GM23338 (cell line): ENCODE measurements around the gene MUC5B. TPM values are rescaled to one million over a fixed set of nuclear protein-coding genes. Genes with fewer than 3 reads are reported as not detected.

Experiments used
- ATAC-seq: fragments of 200-7000 bp; cut with Tn5 transposase; 3 replicates; pipeline ENCODE4 v1.9.1; 2020
- DNase-seq: peaks from one replicate; pipeline ENCODE4 v3.0.0-alpha.2; 2015; ENCODE audit warnings: low spot score
- H2AFZ ChIP-seq: fragments of 200-600 bp; sonication (generic); 2 replicates; pipeline ENCODE4 v1.8.0; 2016; ENCODE audit warnings: antibody characterized with exemption, mild to moderate bottlenecking, moderate library complexity
- H3F3A ChIP-seq: fragments of 200-600 bp; sonication (generic); replicated peaks from 2 replicates; pipeline ENCODE4 v1.8.0; 2017; ENCODE audit warnings: antibody characterized with exemption, mixed run types, low read depth
- H3K27ac ChIP-seq: fragments of 200-600 bp; sonication (generic); 2 replicates; pipeline ENCODE4 v1.6.1; 2016; ENCODE audit warnings: low read depth
- H3K27me3 ChIP-seq: fragments of 200-600 bp; sonication (generic); 2 replicates; pipeline ENCODE4 v1.8.0; 2016; ENCODE audit warnings: mild to moderate bottlenecking, mixed run types, moderate library complexity; ENCODE audit not compliant: insufficient read depth
- H3K36me3 ChIP-seq: fragments of 200-600 bp; sonication (generic); 2 replicates; pipeline ENCODE4 v1.8.0; 2016; ENCODE audit warnings: mild to moderate bottlenecking; ENCODE audit not compliant: insufficient read depth
- H3K4me1 ChIP-seq: fragments of 200-600 bp; sonication (generic); 2 replicates; pipeline ENCODE4 v1.8.0; 2016; ENCODE audit warnings: mild to moderate bottlenecking, moderate library complexity; ENCODE audit not compliant: insufficient read depth
- H3K4me2 ChIP-seq: fragments of 200-600 bp; sonication (generic); 2 replicates; pipeline ENCODE4 v1.7.1; 2017; ENCODE audit warnings: mixed run types
- H3K4me3 ChIP-seq: fragments of 200-600 bp; sonication (generic); 2 replicates; pipeline ENCODE4 v1.6.1; 2016; ENCODE audit warnings: mixed run types
- H3K79me2 ChIP-seq: fragments of 200-600 bp; sonication (generic); replicated peaks from 2 replicates; pipeline ENCODE4 v1.8.0; 2017; ENCODE audit warnings: mild to moderate bottlenecking; ENCODE audit not compliant: insufficient read depth
- H3K9me2 ChIP-seq: fragments of 200-600 bp; sonication (generic); 2 replicates; pipeline ENCODE4 v1.8.0; 2017; ENCODE audit not compliant: insufficient read depth
- H4K20me1 ChIP-seq: fragments of 200-600 bp; sonication (generic); replicated peaks from 2 replicates; pipeline ENCODE4 v1.8.0; 2017; ENCODE audit warnings: mild to moderate bottlenecking; ENCODE audit not compliant: insufficient read depth
- H3K27ac Mint-ChIP-seq: 2 replicates; pipeline ENCODE4 v1.8.0; 2020; ENCODE audit warnings: inconsistent platforms, mild to moderate bottlenecking, moderate library complexity, mixed read lengths
- H3K27me3 Mint-ChIP-seq: 3 replicates; pipeline ENCODE4 v1.8.0; 2022; ENCODE audit warnings: low read depth, mild to moderate bottlenecking, moderate library complexity, mixed read lengths, inconsistent platforms; ENCODE audit not compliant: insufficient read depth, poor library complexity
- H3K36me3 Mint-ChIP-seq: 3 replicates; pipeline ENCODE4 v1.8.0; 2021; ENCODE audit warnings: low read depth, mild to moderate bottlenecking, inconsistent platforms, moderate library complexity, mixed read lengths
- H3K4me1 Mint-ChIP-seq: 3 replicates; pipeline ENCODE4 v1.8.0; 2020; ENCODE audit warnings: mild to moderate bottlenecking, inconsistent platforms, mixed read lengths
- H3K4me3 Mint-ChIP-seq: 3 replicates; pipeline ENCODE4 v1.8.0; 2021; ENCODE audit warnings: moderate library complexity, mild to moderate bottlenecking, inconsistent platforms, mixed read lengths
- H3K9me3 Mint-ChIP-seq: 3 replicates; pipeline ENCODE4 v1.8.0; 2020; ENCODE audit warnings: moderate library complexity, mild to moderate bottlenecking, inconsistent platforms, mixed read lengths
- CREB1 ChIP-seq: fragments of 250-450 bp; sonication (Bioruptor Pico); IDR thresholded peaks from 2 replicates; pipeline ENCODE4 v1.5.0; 2020; ENCODE audit warnings: low read depth, mild to moderate bottlenecking, moderate library complexity
- CTCF ChIP-seq, 2 experiments: fragments of 200-600 bp in 1 of 2; sonication (generic) in 1 of 2; conservative IDR thresholded peaks; 2 replicates each; pipeline versions ENCODE4 v1.5.1 to v1.6.1; 2016 to 2017; ENCODE audit warnings: antibody characterized with exemption in 2 of 2, low read depth in 2 of 2, mild to moderate bottlenecking in 2 of 2, moderate library complexity in 1 of 2
- ETS1 ChIP-seq: IDR thresholded peaks from 2 replicates; pipeline ENCODE4 v1.6.1; 2016; ENCODE audit warnings: antibody characterized with exemption
- EZH2 ChIP-seq: fragments of 200-600 bp; sonication (generic); IDR thresholded peaks from one replicate; pipeline ENCODE4 v1.8.0; 2017; ENCODE audit warnings: antibody characterized with exemption, mild to moderate bottlenecking, low read depth; ENCODE audit not compliant: unreplicated experiment
- EZH2phosphoT487 ChIP-seq: fragments of 200-600 bp; sonication (generic); IDR thresholded peaks from one replicate; pipeline ENCODE4 v1.8.1; 2018; ENCODE audit warnings: antibody characterized with exemption; ENCODE audit not compliant: unreplicated experiment
- JUNB ChIP-seq: IDR thresholded peaks from one replicate; pipeline ENCODE4 v1.6.1; 2016; ENCODE audit warnings: antibody characterized with exemption; ENCODE audit not compliant: unreplicated experiment
- POLR2AphosphoS5 ChIP-seq: IDR thresholded peaks from 2 replicates; pipeline ENCODE4 v1.6.1; 2016; ENCODE audit warnings: antibody characterized with exemption, low read depth
- REST ChIP-seq: IDR thresholded peaks from one replicate; pipeline ENCODE4 v1.6.1; 2018; ENCODE audit warnings: antibody characterized with exemption; ENCODE audit not compliant: unreplicated experiment
- ZNF114 ChIP-seq: fragments of 250-450 bp; sonication (Bioruptor Pico); IDR thresholded peaks from 2 replicates; pipeline ENCODE4 v1.5.0; 2020; ENCODE audit warnings: mild to moderate bottlenecking, moderate library complexity
- ZNF331 ChIP-seq: fragments of 250-450 bp; sonication (Bioruptor Pico); IDR thresholded peaks from 2 replicates; pipeline ENCODE4 v1.5.0; 2020; ENCODE audit warnings: low read depth, mild to moderate bottlenecking, moderate library complexity
- ZNF462 ChIP-seq: fragments of 250-450 bp; sonication (Bioruptor Pico); IDR thresholded peaks from 2 replicates; pipeline ENCODE4 v1.5.0; 2020; ENCODE audit warnings: mild to moderate bottlenecking, moderate library complexity
- polyA plus RNA-seq: library from polyadenylated mRNA; unstranded; fragments of >200 nt; fragmentation: Nextera tagmentation; extraction: Ambion mirVana; gene quantifications from 2 replicates; pipeline ENCODE4 v1.2.1, GENCODE V29; 2016
- total RNA-seq: library from RNA; depleted of rRNA; stranded (reverse); fragments of >200 nt; shearing (Covaris generic); gene quantifications from 2 replicates; pipeline ENCODE4 v1.2.3, GENCODE V29; 2014

The MUC5B gene
- total and polyA plus RNA-seq, 2 experiments from 2014 or later, result 0.18 to 0.90 TPM

- Histone ChIP-seq H3K79me2 (no peaks in the 10 kb centered on the region), H4K20me1 (no peaks in the 10 kb centered on the region), H3K9me2 (no peaks in the 10 kb centered on the region), H3K36me3 (no peaks in the 10 kb centered on the region), H3K27ac (no peak overlapping the region), H3K4me1 (no peaks in the 10 kb centered on the region), H3K4me3 (no peak overlapping the region), H3F3A (no peaks in the 10 kb centered on the region), H2AFZ (no peak overlapping the region), H3K27me3 (no peaks in the 10 kb centered on the region), H3K4me2 (no peak overlapping the region)
- H3K27me3 Mint-ChIP-seq, result peaks cover 3% of the 10 kb centered on the region
- peaks cover 5% of the 10 kb centered on the region for H3K36me3 Mint-ChIP-seq
- peaks cover 13% of the 10 kb centered on the region for H3K9me3 Mint-ChIP-seq
- DNase-seq, result no peak
- ATAC-seq, result no peak
- H3K4me1 Mint-ChIP-seq, result no peaks in the 10 kb centered on the region
- TF ChIP-seq EZH2 (no peak), REST (no peak), ZNF114 (CRISPR knock-in tag) (no peak), POLR2AphosphoS5 (no peak), CREB1 (CRISPR knock-in tag) (no peak), EZH2phosphoT487 (no peak), ETS1 (no peak), ZNF331 (no peak), ZNF462 (CRISPR knock-in tag) (no peak), JUNB (no peak), CTCF (conservative IDR thresholded peaks at IDR 0.05; ENCODE audit: low read depth in 2 of 2) (no peak)
- no peak overlapping the region for H3K27ac Mint-ChIP-seq
- no peak overlapping the region for H3K4me3 Mint-ChIP-seq
Observed at GRCh38 chr11:1177771-1178090, 45.1 kb upstream of the MUC5B start.
